H1 (cell line): Measurements from ENCODE around the gene SHROOM3. TPM values are rescaled to one million over a fixed set of nuclear protein-coding genes. Genes with fewer than 3 reads are reported as not detected.

Experiments used
- CTCF ChIA-PET: fragments of 300-600 bp; sonication (Branson Sonifier 250); formaldehyde crosslinking; loops from one replicate; lab custom pipeline; 2021; ENCODE audit not compliant: partially characterized antibody; lab: Charles Lee
- POLR2A ChIA-PET: fragments of 300-600 bp; sonication (Branson Sonifier 250); formaldehyde crosslinking; loops from one replicate; lab custom pipeline; 2021; ENCODE audit warnings: inconsistent platforms; ENCODE audit not compliant: partially characterized antibody; lab: Charles Lee
- DNase-seq, 2 experiments: peaks; one replicate each; pipeline versions ENCODE4 v3.0.0 to v3.0.0-alpha.2; 2010 to 2022; ENCODE audit warnings: low spot score in 2 of 2, low read depth in 1 of 2, mixed read lengths in 1 of 2
- FAIRE-seq: peaks from 2 replicates; lab custom pipeline; 2011; peaks lifted over from hg19 to GRCh38; lab: Jason Lieb, UNC
- H2AFZ ChIP-seq: 2 replicates; pipeline ENCODE4 v1.8.1; 2012; ENCODE audit warnings: low read length, inconsistent platforms
- H2AK5ac ChIP-seq: 2 replicates; pipeline ENCODE4 v1.6.1; 2013; ENCODE audit warnings: low read depth, low read length
- H2BK120ac ChIP-seq: replicated peaks from 2 replicates; pipeline ENCODE3; 2013; ENCODE audit warnings: low read depth, low read length, inconsistent platforms
- H2BK12ac ChIP-seq: 2 replicates; pipeline ENCODE4 v1.6.1; 2013; ENCODE audit warnings: low read depth, low read length
- H2BK15ac ChIP-seq: 2 replicates; pipeline ENCODE4 v1.6.1; 2013; ENCODE audit warnings: low read length
- H2BK20ac ChIP-seq: 2 replicates; pipeline ENCODE4 v1.6.1; 2013; ENCODE audit warnings: low read length
- H2BK5ac ChIP-seq: 2 replicates; pipeline ENCODE4 v1.6.1; 2013; ENCODE audit warnings: low read depth, low read length
- H3K14ac ChIP-seq: 2 replicates; pipeline ENCODE4 v1.6.1; 2013; ENCODE audit warnings: inconsistent platforms; ENCODE audit not compliant: insufficient read length
- H3K18ac ChIP-seq: 2 replicates; pipeline ENCODE4 v1.6.1; 2013; ENCODE audit warnings: low read length; ENCODE audit errors: extremely low read depth
- H3K23ac ChIP-seq: 2 replicates; pipeline ENCODE4 v1.6.1; 2013; ENCODE audit warnings: inconsistent platforms; ENCODE audit not compliant: insufficient read length
- H3K23me2 ChIP-seq: 2 replicates; pipeline ENCODE4 v1.6.1; 2013; ENCODE audit warnings: low read depth, low read length
- H3K27ac ChIP-seq: 2 replicates; pipeline ENCODE4 v1.6.1; 2011; ENCODE audit warnings: low read depth, low read length, inconsistent platforms
- H3K27me3 ChIP-seq, 4 experiments: replicated peaks in 1 of 4; 1 replicate in 1 of 4; 2 replicates in 3 of 4; pipeline versions ENCODE4 v1.6.1 to v1.8.1; 2011 to 2013; ENCODE audit warnings: low read length in 3 of 4, mild to moderate bottlenecking in 3 of 4, inconsistent platforms in 2 of 4, mixed read lengths in 2 of 4, moderate library complexity in 1 of 4; ENCODE audit not compliant: control insufficient read depth in 3 of 4, insufficient read depth in 3 of 4; ENCODE audit errors: extremely low read depth in 1 of 4
- H3K36me3 ChIP-seq, 4 experiments: 2 replicates each; pipeline versions ENCODE4 v1.6.1 to v1.8.1; 2011 to 2013; ENCODE audit warnings: mild to moderate bottlenecking in 4 of 4, low read length in 3 of 4, moderate library complexity in 2 of 4, control low read depth in 1 of 4, inconsistent platforms in 1 of 4; ENCODE audit not compliant: insufficient read depth in 4 of 4, control insufficient read depth in 2 of 4
- H3K4ac ChIP-seq: replicated peaks from 2 replicates; pipeline ENCODE3; 2013; ENCODE audit warnings: low read length, low read depth, mixed read lengths, inconsistent platforms; ENCODE audit not compliant: insufficient read length
- H3K4me1 ChIP-seq, 4 experiments: replicated peaks in 1 of 4; 1 replicate in 1 of 4; 2 replicates in 3 of 4; pipeline versions ENCODE4 v1.6.1 to v1.8.1; 2011 to 2013; ENCODE audit warnings: low read length in 3 of 4, inconsistent platforms in 2 of 4, mixed read lengths in 1 of 4; ENCODE audit not compliant: insufficient read depth in 4 of 4, control insufficient read depth in 3 of 4
- H3K4me2 ChIP-seq, 2 experiments: 2 replicates each; pipeline versions ENCODE4 v1.6.1 to v1.8.1; 2011 to 2013; ENCODE audit warnings: low read depth in 2 of 2, low read length in 2 of 2, control low read depth in 1 of 2, inconsistent platforms in 1 of 2, mild to moderate bottlenecking in 1 of 2; ENCODE audit not compliant: insufficient read depth in 1 of 2
- H3K4me3 ChIP-seq, 4 experiments: fragments of 200-600, 300-600 bp in 1 of 4; sonication (generic), shearing (Covaris generic), sonication (Bioruptor Twin) in 1 of 4; 2 replicates each; pipeline versions ENCODE4 v1.5.1 to v1.8.1; 2011 to 2016; ENCODE audit warnings: low read length in 4 of 4, low read depth in 3 of 4, control low read depth in 2 of 4, inconsistent platforms in 2 of 4, mild to moderate bottlenecking in 2 of 4, mixed read lengths in 1 of 4, moderate library complexity in 1 of 4; ENCODE audit not compliant: insufficient read depth in 2 of 4; ENCODE audit errors: extremely low read depth in 1 of 4
- H3K56ac ChIP-seq: replicated peaks from 2 replicates; pipeline ENCODE3; 2013; ENCODE audit warnings: low read depth, mild to moderate bottlenecking, mixed read lengths, low read length, inconsistent platforms; ENCODE audit not compliant: insufficient read length
- H3K79me1 ChIP-seq: 2 replicates; pipeline ENCODE4 v1.6.1; 2013; ENCODE audit warnings: low read depth, low read length, control low read depth
- H3K79me2 ChIP-seq, 2 experiments: 2 replicates each; pipeline versions ENCODE4 v1.6.1 to v1.8.1; 2012 to 2013; ENCODE audit warnings: low read length in 2 of 2, mild to moderate bottlenecking in 2 of 2, inconsistent platforms in 1 of 2; ENCODE audit not compliant: insufficient read depth in 2 of 2, control insufficient read depth in 1 of 2
- H3K9ac ChIP-seq, 4 experiments: replicated peaks in 1 of 4; 1 replicate in 1 of 4; 2 replicates in 3 of 4; pipeline versions ENCODE4 v1.6.1 to v1.8.1; 2011 to 2013; ENCODE audit warnings: low read depth in 3 of 4, low read length in 3 of 4, control low read depth in 2 of 4, mild to moderate bottlenecking in 2 of 4, moderate library complexity in 2 of 4, inconsistent platforms in 1 of 4; ENCODE audit errors: extremely low read depth in 1 of 4
- H3K9me3 ChIP-seq, 2 experiments: 2 replicates each; pipeline versions ENCODE4 v1.6.1 to v1.8.1; 2012 to 2013; ENCODE audit warnings: mild to moderate bottlenecking in 2 of 2, moderate library complexity in 2 of 2, control low read depth in 1 of 2, inconsistent platforms in 1 of 2, low read depth in 1 of 2, low read length in 1 of 2, mixed read lengths in 1 of 2; ENCODE audit not compliant: insufficient read depth in 2 of 2
- H4K20me1 ChIP-seq, 2 experiments: replicated peaks in 1 of 2; 2 replicates each; pipeline versions ENCODE3 to v1.8.1; 2011 to 2013; ENCODE audit warnings: inconsistent platforms in 2 of 2, low read length in 2 of 2, mild to moderate bottlenecking in 1 of 2; ENCODE audit not compliant: insufficient read depth in 2 of 2, control insufficient read depth in 1 of 2
- H4K5ac ChIP-seq: 2 replicates; pipeline ENCODE4 v1.6.1; 2013; ENCODE audit warnings: low read length, low read depth, mixed read lengths, inconsistent platforms; ENCODE audit not compliant: insufficient read length
- H4K8ac ChIP-seq: 2 replicates; pipeline ENCODE4 v1.8.0; 2013; ENCODE audit warnings: mild to moderate bottlenecking, moderate library complexity, low read length, inconsistent platforms; ENCODE audit not compliant: insufficient read depth; ENCODE audit errors: extremely low read depth
- H4K91ac ChIP-seq: replicated peaks from 2 replicates; pipeline ENCODE3; 2013; ENCODE audit warnings: low read length, mixed read lengths, inconsistent platforms; ENCODE audit not compliant: insufficient read length
- CBX5 ChIP-seq: fragments of 300-800, 300-1000 bp; sonication (generic); IDR thresholded peaks from 2 replicates; pipeline ENCODE4 v1.7.1; 2016; ENCODE audit warnings: antibody characterized with exemption, low read length, low read depth
- CEBPB ChIP-seq: IDR thresholded peaks from 2 replicates; pipeline ENCODE4 v1.6.1; 2012; ENCODE audit warnings: low read depth, low read length
- CREB1 ChIP-seq: IDR thresholded peaks from 2 replicates; pipeline ENCODE4 v1.6.1; 2012; ENCODE audit warnings: inconsistent platforms
- HDAC6 ChIP-seq: IDR thresholded peaks from one replicate; pipeline ENCODE4 v1.7.1; 2012; ENCODE audit warnings: low read depth, mild to moderate bottlenecking, inconsistent platforms, low read length, moderate library complexity
- JUN ChIP-seq: IDR thresholded peaks from 2 replicates; pipeline ENCODE4 v1.6.1; 2011; ENCODE audit warnings: low read depth, mild to moderate bottlenecking, improper control_type of control experiment, low read length
- JUND ChIP-seq: IDR thresholded peaks from 2 replicates; pipeline ENCODE4 v1.6.1; 2011; ENCODE audit warnings: mild to moderate bottlenecking, improper control_type of control experiment, low read length
- NRF1 ChIP-seq: IDR thresholded peaks from 2 replicates; pipeline ENCODE4 v1.6.1; 2011; ENCODE audit warnings: mild to moderate bottlenecking, low read depth, low read length, improper control_type of control experiment
- PHF8 ChIP-seq: fragments of 200-600 bp; sonication (generic); conservative IDR thresholded peaks from 2 replicates; pipeline ENCODE4 v1.7.1; 2012; ENCODE audit warnings: low read depth, mild to moderate bottlenecking, inconsistent platforms, low read length, moderate library complexity
- POU5F1 ChIP-seq: IDR thresholded peaks from 2 replicates; pipeline ENCODE4 v1.6.1; 2011; ENCODE audit warnings: low read depth, mild to moderate bottlenecking, low read length, moderate library complexity
- SIN3A ChIP-seq, 2 experiments: IDR thresholded peaks in 1 of 2; conservative IDR thresholded peaks in 1 of 2; 2 replicates each; pipeline ENCODE4 v1.6.1; 2011 to 2012; ENCODE audit warnings: low read length in 2 of 2, improper control_type of control experiment in 1 of 2, low read depth in 1 of 2, mild to moderate bottlenecking in 1 of 2
- SP1 ChIP-seq: IDR thresholded peaks from 2 replicates; pipeline ENCODE4 v1.6.1; 2011; ENCODE audit warnings: low read depth, low read length
- SP4 ChIP-seq: IDR thresholded peaks from 2 replicates; pipeline ENCODE4 v1.6.1; 2012; ENCODE audit warnings: low read length, inconsistent platforms
- TEAD4 ChIP-seq: IDR thresholded peaks from 2 replicates; pipeline ENCODE4 v1.6.1; 2012; ENCODE audit warnings: low read depth, low read length, inconsistent platforms, mixed read lengths
- WGBS, 2 experiments: shearing (Covaris generic) in 1 of 2; methylation state at CpG; one replicate each; pipeline versions ENCODE4 v1.1.6 to v1.1.7; 2013 to 2015; ENCODE audit warnings: low lambda C conversion rate in 2 of 2, mixed read lengths in 2 of 2, inconsistent platforms in 1 of 2, low coverage in 1 of 2, missing lambda C conversion rate in 1 of 2; ENCODE audit not compliant: insufficient replicate concordance in 2 of 2, insufficient coverage in 1 of 2, insufficient read length in 1 of 2; ENCODE audit errors: extremely low coverage in 1 of 2, missing lambda C conversion rate in 1 of 2; 5-methylcytosine and 5-hydroxymethylcytosine counted together
- polyA plus RNA-seq, 7 experiments: library from polyadenylated mRNA; depleted of rRNA in 3 of 7; stranded (reverse) in 5 of 7; unstranded in 2 of 7; fragments of >200 nt in 5 of 7; fragments of 200-250 nt in 2 of 7; gene quantifications; 1 replicate in 5 of 7; 2 replicates in 1 of 7; 4 replicates in 1 of 7; pipeline versions ENCODE4 v1.2.1 to v1.2.3, GENCODE V29; 2011 to 2013; ENCODE audit warnings: missing spikeins in 2 of 7, mixed read lengths in 2 of 7
- total RNA-seq: library from RNA; stranded (reverse); fragmentation: NEBNext Ultra II Directional; extraction: Animal tissue kit (Norgen Biotek cat#: 25700); gene quantifications from 2 replicates; pipeline ENCODE4 v1.2.1, GENCODE V29; 2021
- TF ChIP-seq, protein P1 (sequence below): IDR thresholded peaks from 2 replicates; pipeline ENCODE4 v1.6.1; 2012; ENCODE audit warnings: inconsistent platforms

SHROOM3 gene
- total and polyA plus RNA-seq, 2 of the 8 experiments (the other 6 are each of a cell fraction or from before 2014, with no cell fraction given): 15.8 to 34.0 TPM

DNA sequence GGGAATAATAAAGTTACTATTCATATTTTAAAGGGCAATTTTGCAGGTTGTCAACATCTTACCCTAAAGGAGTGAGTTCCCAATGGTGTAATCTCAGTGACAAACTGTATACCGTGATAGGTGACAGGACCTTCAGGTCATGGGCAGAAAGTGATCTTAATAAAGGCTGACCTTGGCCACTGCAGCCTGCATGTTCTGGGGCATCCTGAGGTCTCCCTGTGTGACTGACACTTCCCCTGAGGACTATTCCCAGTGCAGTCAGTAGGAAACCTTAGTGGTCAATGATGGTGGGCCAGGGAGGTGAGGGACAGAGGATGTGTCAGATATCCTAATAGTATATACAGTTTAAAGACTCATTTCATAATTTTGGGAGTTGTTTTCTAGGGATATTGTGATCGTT, 137.2 kb downstream of the SHROOM3 start:
- Histone ChIP-seq H3K9ac (no peak overlapping the region), H3K36me3 (no peaks in the 10 kb centered on the region), H3K9me3 (no peaks in the 10 kb centered on the region), H2BK120ac (no peak overlapping the region), H2BK5ac (no peak overlapping the region), H3K79me2 (no peaks in the 10 kb centered on the region), H3K4ac (no peak overlapping the region), H3K4me1 (peaks cover 0 to 3% (median 2%) of the 10 kb centered on the region in 4 experiments; a peak in 3 of 7 replicates), H4K5ac (no peak overlapping the region), H4K91ac (no peak overlapping the region), H3K56ac (no peak overlapping the region), H2AK5ac (no peak overlapping the region), H2AFZ (no peak overlapping the region), H3K14ac (no peak overlapping the region), H3K79me1 (no peaks in the 10 kb centered on the region), H3K27ac (no peak overlapping the region), H3K4me3 (no peak overlapping the region), H3K23ac (no peak overlapping the region), H4K20me1 (no peaks in the 10 kb centered on the region), H3K4me2 (no peak overlapping the region), H4K8ac (no peak overlapping the region), H3K18ac (no peak overlapping the region), H3K23me2 (no peaks in the 10 kb centered on the region), H2BK15ac (no peak overlapping the region), H2BK20ac (no peak overlapping the region), H2BK12ac (no peak overlapping the region; the same call in 1 of the 2 replicates), H3K27me3 (no peaks in the 10 kb centered on the region)
- FAIRE-seq: no peak
- no peak for DNase-seq
- POLR2A ChIA-PET: interaction anchor here (2.1 kb wide), 1 partner anchor 14 kb away, joined by 4 read pairs; no protein-coding TSS in a partner anchor
- CTCF ChIA-PET: interaction anchor here (1.5 kb wide), 1 partner anchor 13 kb away, joined by 4 read pairs; no protein-coding TSS in a partner anchor
- no peak for TF ChIP-seq SP1
- no peak for TF ChIP-seq HDAC6
- no peak for TF ChIP-seq CREB1
- TF ChIP-seq SP4: no peak
- TF ChIP-seq POU5F1: no peak
- TF ChIP-seq CBX5: no peak
- no peak for TF ChIP-seq TEAD4
- TF ChIP-seq, protein P1, sequence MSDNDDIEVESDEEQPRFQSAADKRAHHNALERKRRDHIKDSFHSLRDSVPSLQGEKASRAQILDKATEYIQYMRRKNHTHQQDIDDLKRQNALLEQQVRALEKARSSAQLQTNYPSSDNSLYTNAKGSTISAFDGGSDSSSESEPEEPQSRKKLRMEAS: no peak
- TF ChIP-seq JUND: no peak
- TF ChIP-seq CEBPB: no peak
- TF ChIP-seq PHF8: no peak
- no peak for TF ChIP-seq JUN
- no peak for TF ChIP-seq SIN3A (conservative IDR thresholded peaks at IDR 0.05 in 1 of 2, IDR thresholded peaks at IDR 0.05 in 1 of 2; ENCODE audit: low read depth in 1 of 2, low read length in 2 of 2)
- TF ChIP-seq NRF1: no peak
- WGBS, 2 experiments: 89% methylated on average over 2 of the region's 2 CpGs; no CpG with 5 or more reads in 1 of the 2 experiments
